A549 (cell line): ENCODE data around the gene PIM3.

ENCODE experiments used
- BHLHE40 ChIP-seq: IDR thresholded peaks from 2 replicates; pipeline ENCODE4 v1.6.1; 2012; ENCODE audit warnings: low read depth, low read length, inconsistent platforms
- HDAC2 ChIP-seq: fragments of 200-600 bp; sonication (generic); IDR thresholded peaks from 2 replicates; pipeline ENCODE4 v1.6.1; 2016
- JUN ChIP-seq, 2 experiments: fragments of >200 bp; sonication (Bioruptor Twin); formaldehyde crosslinking; IDR thresholded peaks; 2 replicates in 1 of 2; 3 replicates in 1 of 2; pipeline ENCODE4 v1.6.1; 2016 to 2017
- JUNB ChIP-seq: fragments of >200 bp; sonication (Bioruptor Twin); formaldehyde crosslinking; IDR thresholded peaks from 2 replicates; pipeline ENCODE4 v1.6.1; 2016
- POLR2A ChIP-seq: IDR thresholded peaks from 2 replicates; pipeline ENCODE4 v1.6.1; 2012; ENCODE audit warnings: mild to moderate bottlenecking, low read length
- RFX5 ChIP-seq: fragments of 450-650 bp; IDR thresholded peaks from 2 replicates; pipeline ENCODE4 v1.7.1; 2014; ENCODE audit warnings: antibody characterized with exemption, mild to moderate bottlenecking, moderate library complexity
- TF ChIP-seq, protein P1 (sequence below): fragments of >200 bp; sonication (Bioruptor Twin); formaldehyde crosslinking; IDR thresholded peaks from 3 replicates; pipeline ENCODE4 v1.5.1; 2016
- TF ChIP-seq, protein P2 (sequence below): fragments of 450-650 bp; IDR thresholded peaks from 2 replicates; pipeline ENCODE4 v1.6.1; 2014; ENCODE audit warnings: antibody characterized with exemption

- TF ChIP-seq, protein P1, sequence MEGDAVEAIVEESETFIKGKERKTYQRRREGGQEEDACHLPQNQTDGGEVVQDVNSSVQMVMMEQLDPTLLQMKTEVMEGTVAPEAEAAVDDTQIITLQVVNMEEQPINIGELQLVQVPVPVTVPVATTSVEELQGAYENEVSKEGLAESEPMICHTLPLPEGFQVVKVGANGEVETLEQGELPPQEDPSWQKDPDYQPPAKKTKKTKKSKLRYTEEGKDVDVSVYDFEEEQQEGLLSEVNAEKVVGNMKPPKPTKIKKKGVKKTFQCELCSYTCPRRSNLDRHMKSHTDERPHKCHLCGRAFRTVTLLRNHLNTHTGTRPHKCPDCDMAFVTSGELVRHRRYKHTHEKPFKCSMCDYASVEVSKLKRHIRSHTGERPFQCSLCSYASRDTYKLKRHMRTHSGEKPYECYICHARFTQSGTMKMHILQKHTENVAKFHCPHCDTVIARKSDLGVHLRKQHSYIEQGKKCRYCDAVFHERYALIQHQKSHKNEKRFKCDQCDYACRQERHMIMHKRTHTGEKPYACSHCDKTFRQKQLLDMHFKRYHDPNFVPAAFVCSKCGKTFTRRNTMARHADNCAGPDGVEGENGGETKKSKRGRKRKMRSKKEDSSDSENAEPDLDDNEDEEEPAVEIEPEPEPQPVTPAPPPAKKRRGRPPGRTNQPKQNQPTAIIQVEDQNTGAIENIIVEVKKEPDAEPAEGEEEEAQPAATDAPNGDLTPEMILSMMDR: no peak
- TF ChIP-seq HDAC2 (no peak), RFX5 (no peak), JUNB (no peak), BHLHE40 (no peak), POLR2A (no peak), JUN (IDR thresholded peaks at IDR 0.05) (no peak)
- TF ChIP-seq, protein P2, sequence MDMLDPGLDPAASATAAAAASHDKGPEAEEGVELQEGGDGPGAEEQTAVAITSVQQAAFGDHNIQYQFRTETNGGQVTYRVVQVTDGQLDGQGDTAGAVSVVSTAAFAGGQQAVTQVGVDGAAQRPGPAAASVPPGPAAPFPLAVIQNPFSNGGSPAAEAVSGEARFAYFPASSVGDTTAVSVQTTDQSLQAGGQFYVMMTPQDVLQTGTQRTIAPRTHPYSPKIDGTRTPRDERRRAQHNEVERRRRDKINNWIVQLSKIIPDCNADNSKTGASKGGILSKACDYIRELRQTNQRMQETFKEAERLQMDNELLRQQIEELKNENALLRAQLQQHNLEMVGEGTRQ: no peak
These were observed 22.6 kb upstream of the PIM3 start for GRCh38 chr22:49937758-49938564.
